Activated T-cell treated with anti-CD3 and anti-CD28 coated beads, Interleukin-2, amount 50 U/mL, for 4 hours (primary cell): ENCODE measurements around the gene ADARB1. TPM values are rescaled to one million over a fixed set of nuclear protein-coding genes. Genes with fewer than 3 reads are reported as not detected.

Experiments used
- ATAC-seq, 2 donors: fragments of 200-7000 bp; cut with Tn5 transposase; one replicate each; pipeline ENCODE4 v1.10.0; 2021
- DNase-seq: peaks from one replicate; pipeline ENCODE4 v3.0.0-alpha.2; 2020
- H3K27me3 Mint-ChIP-seq: one replicate; pipeline ENCODE4 v1.8.0; 2021; ENCODE audit warnings: low read depth, mixed read lengths
- H3K36me3 Mint-ChIP-seq: one replicate; pipeline ENCODE4 v1.8.0; 2022; ENCODE audit warnings: mixed read lengths; ENCODE audit not compliant: insufficient read depth
- H3K4me1 Mint-ChIP-seq: one replicate; pipeline ENCODE4 v1.8.0; 2021; ENCODE audit warnings: low read depth, mixed read lengths
- H3K4me3 Mint-ChIP-seq: one replicate; pipeline ENCODE4 v1.8.0; 2021; ENCODE audit warnings: mild to moderate bottlenecking, moderate library complexity, mixed read lengths
- H3K9me3 Mint-ChIP-seq: one replicate; pipeline ENCODE4 v1.8.0; 2021; ENCODE audit warnings: mixed read lengths
- total RNA-seq, 3 donors: library from RNA; stranded (reverse); gene quantifications; one replicate each; pipeline ENCODE4 v1.2.1, GENCODE V29; 2021

The ADARB1 gene
- total RNA-seq, 3 donors from 2014 or later, result 28.1 to 32.9 (median 30.9) TPM

DNA sequence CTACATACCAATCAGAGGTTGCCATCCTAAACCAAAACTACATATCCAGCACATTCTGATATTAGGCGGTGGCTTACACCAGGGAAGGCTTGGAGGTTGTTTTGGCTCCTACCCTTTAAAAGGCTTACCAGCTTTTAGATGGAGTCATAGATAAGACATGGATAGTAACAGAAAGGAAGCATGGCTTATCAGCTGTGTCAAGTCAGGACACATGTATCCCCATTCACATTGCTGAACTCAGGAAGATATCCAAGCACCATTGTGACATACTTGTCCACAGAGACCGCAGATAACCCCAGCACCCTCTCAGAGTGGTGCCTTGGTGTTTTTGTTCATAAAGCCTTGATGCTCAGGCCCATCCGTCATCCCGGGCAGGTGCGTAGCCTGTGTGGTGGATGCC is 39.7 kb downstream of the ADARB1 start:
- H3K4me1 Mint-ChIP-seq, result peaks cover 55% of the 10 kb centered on the region
- H3K27me3 Mint-ChIP-seq, result no peaks in the 10 kb centered on the region
- H3K9me3 Mint-ChIP-seq, result no peaks in the 10 kb centered on the region
- DNase-seq (no peak), ATAC-seq (no peak)
- H3K4me3 Mint-ChIP-seq, result no peak overlapping the region
- peaks cover 4% of the 10 kb centered on the region for H3K36me3 Mint-ChIP-seq

DNA sequence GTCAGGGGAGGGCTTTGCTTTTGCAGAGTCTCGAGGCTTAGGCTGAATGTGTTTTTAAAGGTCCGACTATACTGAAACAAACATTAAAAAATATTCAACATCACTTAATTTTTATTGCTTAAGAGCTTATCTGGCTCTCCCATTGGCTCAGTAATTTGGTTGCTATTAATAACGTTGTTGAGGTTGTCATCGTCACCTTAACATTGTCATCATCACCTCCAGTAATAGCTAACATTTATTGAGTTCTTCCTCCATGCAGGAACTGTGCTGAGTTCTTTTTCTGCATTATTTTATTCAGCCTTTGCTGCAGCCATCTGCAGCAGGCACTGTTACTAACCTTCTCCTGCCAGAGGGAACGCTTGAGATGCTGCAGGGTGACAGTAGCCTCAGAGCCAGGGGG is 40.1 kb downstream of the ADARB1 start:
- Mint-ChIP-seq H3K4me3 (no peak overlapping the region), H3K27me3 (no peaks in the 10 kb centered on the region), H3K9me3 (no peaks in the 10 kb centered on the region), H3K36me3 (peaks cover 4% of the 10 kb centered on the region), H3K4me1 (peaks cover 51% of the 10 kb centered on the region)
- DNase-seq (no peak), ATAC-seq (no peak)

DNA sequence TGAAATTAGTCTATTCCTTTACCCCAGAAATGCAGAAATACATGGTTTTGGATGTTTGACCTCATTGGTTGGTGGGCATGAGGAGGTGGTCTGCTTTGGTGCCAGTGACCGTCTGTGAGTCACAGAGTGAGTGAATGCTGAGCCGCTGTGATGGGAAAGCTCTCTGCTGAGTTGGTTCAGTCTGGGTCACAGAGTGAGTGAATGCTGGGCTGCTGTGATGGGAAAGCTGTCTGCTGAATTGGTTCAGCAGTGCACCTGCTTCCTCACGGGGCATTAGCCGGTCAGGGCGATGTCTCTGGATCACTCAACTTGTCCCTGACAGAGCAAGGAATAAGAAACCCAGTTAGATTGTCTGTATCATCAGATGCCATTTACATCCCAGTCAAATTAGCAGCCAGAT is 40.8 kb downstream of the ADARB1 start:
- DNase-seq (no peak), ATAC-seq (no peak)
- H3K36me3 Mint-ChIP-seq, result peaks cover 4% of the 10 kb centered on the region
- H3K27me3 Mint-ChIP-seq, result no peaks in the 10 kb centered on the region
- H3K4me1 Mint-ChIP-seq, result peaks cover 44% of the 10 kb centered on the region
- no peak overlapping the region for H3K4me3 Mint-ChIP-seq
- H3K9me3 Mint-ChIP-seq, result no peaks in the 10 kb centered on the region

GRCh38 chr21:45116066-45116465 is 41.7 kb downstream of the ADARB1 start:
- no peak for ATAC-seq
- H3K9me3 Mint-ChIP-seq, result no peaks in the 10 kb centered on the region
- peaks cover 37% of the 10 kb centered on the region for H3K4me1 Mint-ChIP-seq
- no peaks in the 10 kb centered on the region for H3K27me3 Mint-ChIP-seq
- peaks cover 8% of the 10 kb centered on the region for H3K36me3 Mint-ChIP-seq
- no peak for DNase-seq
- H3K4me3 Mint-ChIP-seq, result no peak overlapping the region

- peaks cover 15% of the 10 kb centered on the region for H3K36me3 Mint-ChIP-seq
- DNase-seq, result no peak
- no peak overlapping the region for H3K4me3 Mint-ChIP-seq
- ATAC-seq, result no peak
- H3K27me3 Mint-ChIP-seq, result no peaks in the 10 kb centered on the region
- H3K4me1 Mint-ChIP-seq, result peaks cover 34% of the 10 kb centered on the region
- H3K9me3 Mint-ChIP-seq, result no peaks in the 10 kb centered on the region
These were observed 42.9 kb downstream of the ADARB1 start for GRCh38 chr21:45117314-45117713.

- DNase-seq, result no peak
- H3K36me3 Mint-ChIP-seq, result peaks cover 15% of the 10 kb centered on the region
- no peak overlapping the region for H3K4me3 Mint-ChIP-seq
- H3K4me1 Mint-ChIP-seq, result peaks cover 32% of the 10 kb centered on the region
- no peak for ATAC-seq
- no peaks in the 10 kb centered on the region for H3K27me3 Mint-ChIP-seq
- no peaks in the 10 kb centered on the region for H3K9me3 Mint-ChIP-seq
These were observed 43.7 kb downstream of the ADARB1 start for GRCh38 chr21:45118099-45118498.

DNA sequence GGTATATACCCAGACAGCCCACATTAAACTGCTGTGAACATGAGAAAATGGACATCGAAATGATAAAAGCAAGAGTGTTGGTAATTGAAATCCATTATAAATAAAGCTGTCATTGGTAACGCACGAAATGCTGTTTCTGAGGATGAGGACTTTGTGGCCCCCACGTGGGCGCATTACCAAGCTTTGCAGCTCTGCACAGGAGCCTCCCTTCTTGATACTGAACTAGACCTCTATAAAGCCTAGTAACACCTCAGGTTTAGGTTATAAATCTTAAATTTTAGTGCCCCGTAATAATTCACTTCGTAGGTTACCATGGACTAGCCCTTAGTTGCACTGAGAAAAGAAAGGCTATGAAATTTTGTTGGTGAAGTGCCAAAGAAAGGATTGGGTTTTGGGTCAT is 45.4 kb downstream of the ADARB1 start:
- no peak for DNase-seq
- Mint-ChIP-seq H3K9me3 (no peaks in the 10 kb centered on the region), H3K27me3 (no peaks in the 10 kb centered on the region), H3K36me3 (peaks cover 13% of the 10 kb centered on the region), H3K4me1 (peaks cover 35% of the 10 kb centered on the region), H3K4me3 (no peak overlapping the region)
- no peak for ATAC-seq

DNA sequence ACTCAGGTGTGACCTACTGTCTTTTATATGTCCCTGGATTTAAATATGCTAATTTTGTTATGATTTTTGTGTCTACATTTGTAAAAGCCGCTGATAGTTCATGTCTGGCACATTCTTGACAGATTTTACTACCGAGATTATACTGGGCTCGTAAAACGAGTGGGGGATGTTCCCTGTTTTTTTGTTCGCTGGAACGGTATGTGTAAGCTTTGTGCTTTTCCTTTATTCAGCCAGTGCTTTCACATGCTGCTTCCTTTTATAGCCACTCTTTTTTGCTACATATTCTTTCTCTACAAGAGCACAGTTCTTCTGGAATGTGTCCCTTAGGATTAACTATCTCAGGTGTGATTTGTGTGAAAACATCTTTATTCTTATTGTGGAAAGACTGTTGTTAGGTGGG is 46.6 kb downstream of the ADARB1 start:
- Mint-ChIP-seq H3K27me3 (no peaks in the 10 kb centered on the region), H3K9me3 (no peaks in the 10 kb centered on the region), H3K4me3 (no peak overlapping the region), H3K4me1 (peaks cover 34% of the 10 kb centered on the region), H3K36me3 (peaks cover 13% of the 10 kb centered on the region)
- no peak for ATAC-seq
- DNase-seq, result no peak

DNA sequence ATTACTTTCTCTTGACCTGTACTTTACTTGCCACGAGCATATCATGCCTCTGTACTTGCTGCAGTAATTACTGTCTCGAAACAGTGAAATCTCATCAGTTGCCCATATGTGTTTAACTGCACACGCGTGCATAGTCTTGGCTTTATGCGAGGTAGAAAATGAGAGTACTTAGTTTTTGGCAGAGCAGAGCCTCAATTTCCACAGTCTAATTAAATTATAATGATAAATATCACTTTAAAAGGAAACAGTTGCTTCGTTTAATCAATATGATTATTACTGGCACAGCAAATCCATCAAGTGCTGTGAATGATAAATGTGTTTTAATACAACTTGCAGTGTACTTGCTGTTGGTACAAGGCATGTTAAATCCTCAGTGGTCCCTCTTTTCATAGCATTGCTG is 47.6 kb downstream of the ADARB1 start:
- H3K36me3 Mint-ChIP-seq, result peaks cover 15% of the 10 kb centered on the region
- DNase-seq (no peak), ATAC-seq (no peak)
- peaks cover 33% of the 10 kb centered on the region for H3K4me1 Mint-ChIP-seq
- no peaks in the 10 kb centered on the region for H3K9me3 Mint-ChIP-seq
- H3K27me3 Mint-ChIP-seq, result no peaks in the 10 kb centered on the region
- H3K4me3 Mint-ChIP-seq, result no peak overlapping the region

DNA sequence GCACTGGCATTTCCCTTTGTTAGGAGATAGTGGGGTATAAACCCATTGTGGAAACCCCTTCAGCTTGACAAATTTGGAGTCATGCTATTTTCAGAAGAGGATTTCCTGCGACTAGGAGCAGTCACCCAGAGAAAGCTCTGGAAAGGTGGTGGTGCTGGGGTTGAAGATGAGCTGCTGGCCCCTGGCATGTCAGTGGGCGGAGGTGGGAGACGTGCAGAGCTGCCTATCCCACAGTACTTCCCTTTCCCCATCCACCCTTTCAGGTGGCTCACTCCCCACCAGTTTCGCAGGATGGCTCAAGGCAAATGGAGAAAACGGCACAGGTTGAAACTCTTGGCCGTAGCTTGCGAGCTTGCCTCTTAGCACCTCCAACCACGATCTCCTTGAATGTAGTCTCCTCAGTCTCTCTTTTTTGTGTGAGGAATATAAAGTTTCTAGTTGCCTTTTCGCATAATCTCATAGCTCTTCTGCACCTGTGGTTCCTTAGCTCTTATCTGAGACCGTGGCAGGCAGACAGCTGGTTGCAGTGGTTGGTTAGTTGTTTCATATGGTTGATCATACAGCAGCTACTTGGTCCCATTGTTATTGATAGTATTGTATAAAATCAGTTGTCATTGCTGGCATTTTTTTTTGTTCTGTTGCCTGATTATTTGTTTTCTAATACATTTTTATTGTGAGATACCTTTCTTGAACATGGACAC is 48.2 kb downstream of the ADARB1 start:
- H3K36me3 Mint-ChIP-seq, result peaks cover 15% of the 10 kb centered on the region
- H3K4me3 Mint-ChIP-seq, result no peak overlapping the region
- H3K9me3 Mint-ChIP-seq, result no peaks in the 10 kb centered on the region
- ATAC-seq, result no peak
- H3K4me1 Mint-ChIP-seq, result peaks cover 31% of the 10 kb centered on the region
- no peak for DNase-seq
- H3K27me3 Mint-ChIP-seq, result no peaks in the 10 kb centered on the region

GRCh38 chr21:45123440-45123839 is 49.1 kb downstream of the ADARB1 start:
- H3K9me3 Mint-ChIP-seq, result no peaks in the 10 kb centered on the region
- no peak for ATAC-seq
- H3K36me3 Mint-ChIP-seq, result peaks cover 17% of the 10 kb centered on the region
- H3K27me3 Mint-ChIP-seq, result no peaks in the 10 kb centered on the region
- H3K4me3 Mint-ChIP-seq, result no peak overlapping the region
- no peak for DNase-seq
- H3K4me1 Mint-ChIP-seq, result peaks cover 37% of the 10 kb centered on the region

GRCh38 chr21:45124596-45124995 is 50.2 kb downstream of the ADARB1 start:
- peaks cover 15% of the 10 kb centered on the region for H3K36me3 Mint-ChIP-seq
- H3K4me1 Mint-ChIP-seq, result peaks cover 42% of the 10 kb centered on the region
- DNase-seq (no peak), ATAC-seq (no peak)
- H3K27me3 Mint-ChIP-seq, result no peaks in the 10 kb centered on the region
- H3K9me3 Mint-ChIP-seq, result no peaks in the 10 kb centered on the region
- no peak overlapping the region for H3K4me3 Mint-ChIP-seq

- Mint-ChIP-seq H3K36me3 (peaks cover 15% of the 10 kb centered on the region), H3K4me1 (peaks cover 45% of the 10 kb centered on the region), H3K4me3 (no peak overlapping the region), H3K9me3 (no peaks in the 10 kb centered on the region), H3K27me3 (no peaks in the 10 kb centered on the region)
- ATAC-seq, result no peak
- no peak for DNase-seq
These were observed 51.0 kb downstream of the ADARB1 start for GRCh38 chr21:45125357-45125756.

- Mint-ChIP-seq H3K36me3 (peaks cover 12% of the 10 kb centered on the region), H3K9me3 (no peaks in the 10 kb centered on the region), H3K27me3 (no peaks in the 10 kb centered on the region), H3K4me3 (no peak overlapping the region), H3K4me1 (peaks cover 44% of the 10 kb centered on the region)
- ATAC-seq, result no peak
- DNase-seq, result no peak
These were observed 51.8 kb downstream of the ADARB1 start for GRCh38 chr21:45126204-45126626.

GRCh38 chr21:45126983-45127382 is 52.6 kb downstream of the ADARB1 start:
- no peak for DNase-seq
- Mint-ChIP-seq H3K4me1 (peaks cover 36% of the 10 kb centered on the region), H3K27me3 (no peaks in the 10 kb centered on the region), H3K36me3 (peaks cover 4% of the 10 kb centered on the region), H3K4me3 (no peak overlapping the region), H3K9me3 (no peaks in the 10 kb centered on the region)
- ATAC-seq, result no peak
